ENCODE results near the gene ADCYAP1.

DNA sequence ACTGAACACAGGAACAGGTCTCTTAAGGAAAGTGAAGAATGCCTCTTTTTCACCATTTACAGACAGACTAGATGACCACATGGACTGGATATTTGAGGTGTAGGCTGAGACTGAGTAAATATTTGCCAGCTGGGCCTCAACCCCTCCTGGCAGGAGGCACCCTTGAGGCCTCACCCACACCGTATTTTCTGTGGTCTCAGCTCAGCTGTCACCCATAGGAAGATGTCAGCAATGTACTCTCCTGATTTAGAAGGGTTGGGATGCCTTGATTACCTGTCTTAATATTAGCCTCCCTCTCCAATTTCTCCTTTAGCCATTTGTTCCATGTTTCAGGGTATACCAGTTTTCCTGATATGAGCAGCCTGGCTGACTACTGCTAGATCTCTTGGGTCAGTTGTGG lies 20.3 kb downstream of the ADCYAP1 start:
- TF ChIP-seq, protein P1, sequence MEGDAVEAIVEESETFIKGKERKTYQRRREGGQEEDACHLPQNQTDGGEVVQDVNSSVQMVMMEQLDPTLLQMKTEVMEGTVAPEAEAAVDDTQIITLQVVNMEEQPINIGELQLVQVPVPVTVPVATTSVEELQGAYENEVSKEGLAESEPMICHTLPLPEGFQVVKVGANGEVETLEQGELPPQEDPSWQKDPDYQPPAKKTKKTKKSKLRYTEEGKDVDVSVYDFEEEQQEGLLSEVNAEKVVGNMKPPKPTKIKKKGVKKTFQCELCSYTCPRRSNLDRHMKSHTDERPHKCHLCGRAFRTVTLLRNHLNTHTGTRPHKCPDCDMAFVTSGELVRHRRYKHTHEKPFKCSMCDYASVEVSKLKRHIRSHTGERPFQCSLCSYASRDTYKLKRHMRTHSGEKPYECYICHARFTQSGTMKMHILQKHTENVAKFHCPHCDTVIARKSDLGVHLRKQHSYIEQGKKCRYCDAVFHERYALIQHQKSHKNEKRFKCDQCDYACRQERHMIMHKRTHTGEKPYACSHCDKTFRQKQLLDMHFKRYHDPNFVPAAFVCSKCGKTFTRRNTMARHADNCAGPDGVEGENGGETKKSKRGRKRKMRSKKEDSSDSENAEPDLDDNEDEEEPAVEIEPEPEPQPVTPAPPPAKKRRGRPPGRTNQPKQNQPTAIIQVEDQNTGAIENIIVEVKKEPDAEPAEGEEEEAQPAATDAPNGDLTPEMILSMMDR (IDR thresholded peaks at IDR 0.05) = no peak
- TF ChIP-seq POLR2A (IDR thresholded peaks at IDR 0.05) (no peak), POLR2AphosphoS5 (IDR thresholded peaks at IDR 0.05) (no peak), EP300 (IDR thresholded peaks at IDR 0.05) (no peak)

Data from sigmoid colon (tissue), 4 donors.